A673 (cell line): Measurements from ENCODE around the gene SHOC2. TPM values are rescaled to one million over a fixed set of nuclear protein-coding genes. Genes with fewer than 3 reads are reported as not detected.

Source experiments
- BruUV-seq: library from RNA; stranded (reverse); fragments of 400-500 nt; replicated peaks from 2 replicates; lab custom pipeline; 2021; lab: Mats Ljungman, UMichigan
- CTCF ChIA-PET: fragments of 300-600 bp; sonication (Branson Sonifier 250); formaldehyde crosslinking; loops from one replicate; lab custom pipeline; 2022; ENCODE audit warnings: antibody characterized with exemption; lab: Charles Lee
- POLR2A ChIA-PET: fragments of 300-600 bp; sonication (Branson Sonifier 250); formaldehyde crosslinking; loops from one replicate; lab custom pipeline; 2022; ENCODE audit warnings: antibody characterized with exemption; ENCODE audit not compliant: low non-redundant PET; lab: Charles Lee
- DNase-seq: peaks from one replicate; pipeline ENCODE4 v3.0.0-alpha.2; 2015; ENCODE audit warnings: low spot score
- H3K27ac ChIP-seq: fragments of 200-600 bp; sonication (generic); 2 replicates; pipeline ENCODE4 v1.5.1; 2016; ENCODE audit warnings: mixed run types, low read depth, mild to moderate bottlenecking, mixed read lengths, antibody characterized with exemption, low read length; ENCODE audit not compliant: poor library complexity, severe bottlenecking
- H3K27me3 ChIP-seq: fragments of 200-600 bp; sonication (generic); replicated peaks from 2 replicates; pipeline ENCODE4 v1.6.1; 2017; ENCODE audit warnings: mixed run types, low read depth, mild to moderate bottlenecking, mixed read lengths, antibody characterized with exemption, low read length; ENCODE audit not compliant: insufficient read depth, poor library complexity
- H3K36me3 ChIP-seq: fragments of 200-600 bp; sonication (generic); 2 replicates; pipeline ENCODE4 v1.6.1; 2016; ENCODE audit warnings: mixed run types, mild to moderate bottlenecking, mixed read lengths, antibody characterized with exemption, low read length; ENCODE audit not compliant: insufficient read depth, poor library complexity, severe bottlenecking
- H3K4me1 ChIP-seq: fragments of 200-600 bp; sonication (generic); 2 replicates; pipeline ENCODE4 v1.6.1; 2017; ENCODE audit warnings: mixed run types, mild to moderate bottlenecking, mixed read lengths, antibody characterized with exemption, low read length; ENCODE audit not compliant: insufficient read depth, poor library complexity, severe bottlenecking
- H3K4me3 ChIP-seq: fragments of 200-600 bp; sonication (generic); 2 replicates; pipeline ENCODE4 v1.5.1; 2016; ENCODE audit warnings: low read depth, mixed run types, mild to moderate bottlenecking, mixed read lengths, low read length; ENCODE audit not compliant: poor library complexity, severe bottlenecking
- H3K9me3 ChIP-seq: fragments of 200-600 bp; sonication (generic); 2 replicates; pipeline ENCODE4 v1.6.1; 2016; ENCODE audit warnings: mixed run types, low read depth, mild to moderate bottlenecking, mixed read lengths, antibody characterized with exemption, low read length; ENCODE audit not compliant: poor library complexity, severe bottlenecking
- CTCF ChIP-seq: fragments of 300-800, 200-600 bp; sonication (generic); conservative IDR thresholded peaks from 2 replicates; pipeline ENCODE4 v1.5.1; 2017; ENCODE audit warnings: low read depth, mild to moderate bottlenecking, antibody characterized with exemption, low read length, moderate library complexity, mixed read lengths
- EZH2 ChIP-seq: fragments of 200-600 bp; sonication (generic); IDR thresholded peaks from 2 replicates; pipeline ENCODE4 v1.6.1; 2017; ENCODE audit warnings: borderline replicate concordance, low read depth, mild to moderate bottlenecking, mixed read lengths, antibody characterized with exemption, low read length; ENCODE audit not compliant: poor library complexity, severe bottlenecking
- intact Hi-C: fragments of 100-400 bp; cut with micrococcal nuclease; formaldehyde crosslinking; loops from one replicate; pipeline ENCODE4 v1.10.0; 2022; ENCODE audit not compliant: unreplicated experiment
- total RNA-seq: library from RNA; stranded (reverse); gene quantifications from 2 replicates; pipeline ENCODE4 v1.2.3, GENCODE V29; 2021

SHOC2 gene
- total RNA-seq, 1 experiment from 2014 or later, result 37.6 TPM

DNA sequence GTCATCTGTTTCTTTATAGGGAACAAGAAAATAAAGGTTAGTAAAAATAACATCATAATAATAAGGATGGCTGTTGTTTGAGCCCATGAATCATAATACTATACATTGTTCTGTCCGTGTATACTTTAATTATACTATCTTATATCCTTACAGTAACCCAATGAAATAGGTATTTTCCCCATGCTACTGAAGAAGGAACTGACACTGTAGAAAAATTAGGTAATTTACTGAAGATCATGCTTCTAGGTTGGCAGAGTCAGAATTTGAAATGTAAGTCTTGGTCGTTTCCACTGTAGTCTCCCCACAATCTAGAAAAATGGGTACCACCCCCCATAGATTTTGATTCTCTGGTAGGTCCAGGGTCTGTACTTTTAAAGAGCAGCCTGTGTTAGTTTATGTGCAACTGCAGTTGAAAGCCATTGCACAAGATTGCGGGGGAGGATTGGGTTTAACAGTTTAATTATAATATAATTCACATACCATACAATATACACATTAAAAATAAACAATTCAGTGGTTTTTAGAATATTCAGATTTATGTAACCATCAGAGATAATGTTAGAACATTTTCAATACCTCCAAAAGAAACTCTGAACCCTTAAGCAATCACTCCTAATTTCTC is 47.7 kb downstream of the SHOC2 start:
- H3K27ac ChIP-seq, result no peak overlapping the region
- peaks cover 9% of the 10 kb centered on the region for H3K4me1 ChIP-seq
- H3K27me3 ChIP-seq, result no peaks in the 10 kb centered on the region
- POLR2A ChIA-PET, result no interaction called here
- no peaks in the 10 kb centered on the region for H3K36me3 ChIP-seq
- no peaks in the 10 kb centered on the region for H3K9me3 ChIP-seq
- TF ChIP-seq CTCF (no peak), EZH2 (no peak)
- CTCF ChIA-PET, result no interaction called here
- intact Hi-C loops, result no loop called here
- no peak for DNase-seq
- BruUV-seq, result no TSS peak
- no peak overlapping the region for H3K4me3 ChIP-seq

DNA sequence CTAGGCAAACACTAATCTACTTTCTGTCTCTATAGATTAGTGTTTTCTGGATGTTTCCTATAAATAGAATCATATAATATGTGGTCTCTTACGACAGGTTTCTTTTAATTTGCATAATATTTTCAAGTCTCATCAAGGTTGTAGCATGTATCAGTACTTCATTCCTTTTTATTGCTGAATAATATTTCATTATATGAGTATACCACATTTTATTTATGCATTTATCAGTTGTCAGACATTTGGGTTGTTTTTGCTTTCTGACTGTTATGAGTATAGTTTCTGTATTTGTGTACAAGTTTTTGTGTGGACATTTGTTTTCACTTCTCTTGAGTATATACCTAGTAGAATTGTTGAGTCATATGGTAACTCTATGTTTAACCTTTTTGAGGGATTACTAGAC is 48.2 kb downstream of the SHOC2 start:
- TF ChIP-seq CTCF, result no peak
- no peak for TF ChIP-seq EZH2
- H3K27me3 ChIP-seq, result no peaks in the 10 kb centered on the region
- DNase-seq, result no peak
- no peak overlapping the region for H3K27ac ChIP-seq
- CTCF ChIA-PET, result no interaction called here
- H3K9me3 ChIP-seq, result no peaks in the 10 kb centered on the region
- H3K4me1 ChIP-seq, result peaks cover 9% of the 10 kb centered on the region
- intact Hi-C loops, result no loop called here
- H3K36me3 ChIP-seq, result no peaks in the 10 kb centered on the region
- POLR2A ChIA-PET, result no interaction called here
- H3K4me3 ChIP-seq, result no peak overlapping the region
- BruUV-seq, result no TSS peak

DNA sequence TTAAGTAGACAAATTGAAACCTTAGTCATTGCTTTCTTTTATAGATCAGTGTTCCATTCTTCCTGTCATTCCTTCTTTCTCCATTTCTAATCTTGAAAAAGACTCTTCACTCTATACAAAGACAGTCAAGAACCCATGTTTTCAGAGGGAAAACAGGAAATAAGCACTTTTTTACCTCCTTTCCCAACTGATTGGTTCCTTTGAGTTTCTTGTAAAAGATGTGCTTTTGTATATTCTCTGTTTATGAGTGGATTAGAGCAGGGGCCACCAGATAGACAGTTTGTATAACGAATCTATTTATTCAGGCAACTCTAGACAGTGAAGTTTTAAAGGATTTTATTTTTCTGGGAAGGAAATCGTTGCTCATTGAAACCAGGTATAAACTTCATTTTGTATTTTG is 49.8 kb downstream of the SHOC2 start:
- ChIA-PET POLR2A (no interaction called here), CTCF (no interaction called here)

More for the DNA sequence above, 49.8 kb downstream of the SHOC2 start:
- H3K27ac ChIP-seq, result no peak overlapping the region
- H3K36me3 ChIP-seq, result no peaks in the 10 kb centered on the region
- no peak for DNase-seq
- no peaks in the 10 kb centered on the region for H3K9me3 ChIP-seq
- H3K27me3 ChIP-seq, result no peaks in the 10 kb centered on the region
- TF ChIP-seq EZH2 (no peak), CTCF (no peak)
- peaks cover 9% of the 10 kb centered on the region for H3K4me1 ChIP-seq
- intact Hi-C loops, result no loop called here
- BruUV-seq, result no TSS peak
- no peak overlapping the region for H3K4me3 ChIP-seq
